NCI-H1092 (cell line): Measurements from ENCODE around the gene FNDC11.
"Not testable (repeated sequence)": the region's sequence is repeated elsewhere in the genome, so short reads cannot be mapped to it uniquely, and the experiment has no call there.

Source experiments
- DNase-seq: peaks from one replicate; lab custom pipeline; 2025; lab: John Stamatoyannopoulos, UW

Gene FNDC11

GRCh38 chr20:63567386-63568169 is 13.6 kb downstream of the FNDC11 start:
- no peak for DNase-seq

- no peak for DNase-seq
Measured at GRCh38 chr20:63568170-63568981, 14.4 kb downstream of the FNDC11 start.

GRCh38 chr20:63568986-63569949 is 15.3 kb downstream of the FNDC11 start:
- DNase-seq: peak; percentile 28

- no peak for DNase-seq
Measured at GRCh38 chr20:63570281-63571086, 16.5 kb downstream of the FNDC11 start.

- DNase-seq: not testable (repeated sequence)
Measured at GRCh38 chr20:63571087-63571478, 17.1 kb downstream of the FNDC11 start.

GRCh38 chr20:63572071-63572787 is 18.3 kb downstream of the FNDC11 start:
- no peak for DNase-seq

GRCh38 chr20:63572788-63573646 is 19.1 kb downstream of the FNDC11 start:
- DNase-seq: no peak

GRCh38 chr20:63573647-63574131 is 19.7 kb downstream of the FNDC11 start:
- no peak for DNase-seq

GRCh38 chr20:63574156-63574828 is 20.3 kb downstream of the FNDC11 start, which contains the start of gene HELZ2:
Gene HELZ2, minus strand, starts transcription at chr20:63574239. Its CDS starts 1,854 bp downstream, at chr20:63572385.
- DNase-seq: no peak

- DNase-seq: no peak
Measured at GRCh38 chr20:63574829-63575743, 21.1 kb downstream of the FNDC11 start.

GRCh38 chr20:63576311-63576710 is 22.4 kb downstream of the FNDC11 start:
- DNase-seq: no peak

GRCh38 chr20:63577317-63577894 is 23.4 kb downstream of the FNDC11 start:
- peak; percentile 65 for DNase-seq

GRCh38 chr20:63578224-63579016 is 24.5 kb downstream of the FNDC11 start:
- DNase-seq: no peak

- no peak for DNase-seq
Measured at GRCh38 chr20:63579017-63579694, 25.2 kb downstream of the FNDC11 start.

GRCh38 chr20:63580796-63581461 is 27.0 kb downstream of the FNDC11 start:
- no peak for DNase-seq
